NCI-H69 (cell line): ENCODE results near the gene TRIM61.
A peak's percentile ranks its signal among the peaks of the same experiment; 100 is the strongest.
"Not testable (repeated sequence)": the region's sequence is repeated elsewhere in the genome, so short reads cannot be mapped to it uniquely, and the experiment has no call there.

Experiments used
- DNase-seq: peaks from one replicate; lab custom pipeline; 2025; lab: John Stamatoyannopoulos, UW

Gene TRIM61

DNA sequence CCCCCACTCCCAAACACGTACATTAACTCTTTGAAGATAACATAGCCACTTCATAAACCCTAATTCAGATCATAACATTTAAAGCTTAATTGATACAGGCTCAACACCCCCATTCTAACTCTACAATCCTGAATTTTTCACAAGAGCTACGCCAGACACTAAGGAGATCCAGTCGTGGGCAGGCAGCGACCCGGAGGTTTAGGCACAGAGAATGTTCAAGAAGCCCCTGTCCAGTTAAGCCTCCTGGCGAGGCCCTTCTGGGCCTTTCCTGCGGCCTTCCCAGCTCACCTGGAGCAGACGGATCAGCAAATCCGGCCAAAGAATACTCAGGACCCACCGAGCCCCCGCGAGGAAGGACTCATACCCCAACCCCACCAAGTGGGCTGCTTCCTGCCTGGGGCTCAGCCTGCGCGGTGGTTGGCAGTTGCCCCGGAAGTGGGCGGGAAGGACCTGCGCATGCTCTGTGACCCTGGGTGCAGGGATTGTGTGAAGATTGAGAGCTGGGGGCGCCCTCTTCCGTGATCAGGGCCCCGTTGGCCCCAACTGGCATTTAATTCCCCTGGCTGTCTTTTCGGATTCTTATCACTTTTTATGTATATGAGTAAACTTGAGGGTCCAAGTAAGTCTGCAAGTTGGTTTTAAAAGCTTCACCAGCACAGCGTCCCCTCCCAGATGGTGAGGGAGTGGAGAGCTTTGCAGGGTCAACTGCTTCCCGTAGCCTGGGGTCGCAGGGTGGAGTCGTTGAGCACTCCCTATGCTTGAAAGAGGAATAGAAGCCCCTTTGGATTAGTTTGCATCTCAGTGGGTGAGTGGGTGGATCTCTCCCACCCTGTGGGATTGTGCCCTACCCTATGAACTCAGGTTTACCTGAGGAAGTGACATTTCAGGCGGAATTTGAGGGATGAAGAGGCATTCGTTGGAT is at the start of gene TRIM61:
TRIM61 (minus strand) TSS at position 415 of the 922 bp plus-strand sequence. CDS start 7,655 bp downstream, outside the sequence.
- DNase-seq = no peak

DNA sequence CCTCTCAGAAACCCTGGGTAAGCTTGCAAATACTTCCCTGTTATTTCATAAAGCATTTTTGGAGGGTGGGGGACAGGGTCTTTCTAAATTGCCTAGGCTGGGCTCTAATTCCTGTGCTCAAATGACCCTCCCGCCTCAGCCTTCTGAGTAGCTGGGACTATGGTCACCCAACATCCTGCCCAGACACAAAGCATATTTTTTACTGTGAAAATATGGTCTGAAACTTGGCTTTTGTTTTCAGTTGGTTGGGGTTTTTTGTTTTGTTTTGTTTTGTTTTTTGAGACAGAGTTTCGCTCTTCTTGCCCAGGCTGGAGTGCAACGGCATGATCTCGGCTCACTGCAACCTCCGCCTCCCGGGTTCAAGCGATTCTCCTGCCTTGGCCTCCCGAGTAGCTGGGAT is 48.3 kb upstream of the TRIM61 start:
- DNase-seq = not testable (repeated sequence)

DNA sequence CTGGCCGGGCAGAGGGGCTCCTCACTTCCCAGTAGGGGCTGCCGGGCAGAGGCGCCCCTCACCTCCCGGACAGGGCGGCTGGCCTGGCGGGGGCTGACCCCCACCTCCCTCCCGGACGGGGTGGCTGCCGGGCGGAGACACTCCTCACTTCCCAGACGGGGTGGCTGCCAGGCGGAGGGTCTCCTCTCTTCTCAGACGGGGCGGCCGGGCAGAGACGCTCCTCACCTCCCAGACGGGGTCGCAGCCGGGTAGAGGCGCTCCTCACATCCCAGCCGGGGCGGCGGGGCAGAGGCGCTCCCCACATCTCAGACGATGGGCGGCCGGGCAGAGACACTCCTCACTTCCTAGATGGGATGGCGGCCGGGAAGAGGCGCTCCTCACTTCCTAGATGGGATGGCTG is 42.5 kb upstream of the TRIM61 start:
- not testable (repeated sequence) for DNase-seq

DNA sequence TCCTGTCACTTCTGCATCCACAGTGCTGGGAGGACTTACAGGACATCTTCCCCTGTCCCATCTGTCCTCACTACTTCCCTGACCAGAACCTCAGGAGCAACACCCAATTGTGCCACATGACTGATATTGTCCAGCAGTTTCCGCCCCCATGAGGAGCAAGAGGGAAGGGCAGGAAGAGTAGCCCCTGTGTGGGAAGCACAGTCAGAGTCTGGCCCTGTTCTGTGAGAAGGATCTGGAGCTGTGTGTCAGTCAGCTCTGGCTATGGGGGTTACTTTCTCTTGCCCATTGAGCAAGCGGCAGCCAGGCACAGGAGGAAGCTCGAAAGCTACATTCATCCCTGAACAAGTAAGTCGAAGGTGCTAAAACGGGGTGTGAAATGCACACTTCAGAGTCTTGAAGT is 39.5 kb upstream of the TRIM61 start:
- peak; percentile 11 for DNase-seq

DNA sequence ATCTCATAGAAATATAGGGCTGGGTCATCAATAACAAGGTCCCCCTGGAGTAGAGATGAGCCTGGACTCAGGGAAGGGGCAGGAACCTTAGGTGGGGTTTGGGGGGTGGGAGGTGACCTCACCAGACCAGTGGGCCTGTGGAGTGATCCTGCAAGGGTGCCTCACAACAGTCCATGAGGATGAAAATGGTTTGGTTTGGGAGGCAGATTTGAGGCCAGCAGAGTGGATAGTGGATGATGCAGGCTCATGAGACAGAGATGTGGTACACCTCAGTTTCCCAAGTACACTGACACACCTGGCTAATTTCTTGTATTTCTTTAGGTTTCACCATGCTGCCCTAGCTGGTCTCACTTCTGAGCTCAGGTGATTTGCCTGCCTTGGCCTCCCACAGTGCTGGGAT is 36.2 kb upstream of the TRIM61 start:
- no peak for DNase-seq

DNA sequence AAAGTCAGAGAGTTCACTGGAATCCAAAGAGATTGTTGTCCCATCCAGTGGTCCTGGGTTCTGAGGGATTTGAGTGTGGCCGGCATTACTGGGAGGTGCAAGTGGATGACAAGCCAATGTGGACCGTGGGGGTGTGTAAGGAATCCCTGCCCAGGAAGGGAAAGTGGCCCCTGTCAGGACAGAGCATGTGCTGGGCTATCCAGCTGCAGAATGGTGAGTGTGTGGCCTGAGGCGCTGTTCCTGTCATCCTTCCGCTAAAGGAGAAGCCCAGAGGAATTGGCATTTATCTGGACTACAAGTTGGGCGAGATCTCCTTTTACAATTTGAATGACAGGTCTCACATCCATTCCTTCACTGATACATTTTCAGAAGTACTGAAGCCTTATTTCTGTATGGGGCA is 33.9 kb upstream of the TRIM61 start:
- no peak for DNase-seq

DNA sequence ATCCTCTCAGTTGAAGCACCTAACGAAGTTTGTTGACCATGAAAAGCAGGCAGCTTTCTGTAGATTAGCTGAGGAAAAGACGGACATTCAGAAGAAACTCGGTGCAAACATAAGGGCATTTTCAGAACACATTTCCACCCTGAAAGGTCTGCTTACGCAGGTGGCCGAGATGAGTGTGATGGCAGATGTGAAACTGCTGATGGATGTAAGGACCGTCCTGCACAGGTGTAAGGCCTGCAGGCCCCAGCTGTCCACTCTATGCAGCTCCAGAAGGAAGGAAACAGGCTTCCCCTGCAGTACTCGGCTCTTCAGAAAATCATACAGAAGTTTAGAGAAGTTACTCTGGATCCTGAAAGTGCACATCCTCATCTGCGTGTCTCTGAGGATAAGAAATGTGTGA is 33.5 kb upstream of the TRIM61 start:
- no peak for DNase-seq

DNA sequence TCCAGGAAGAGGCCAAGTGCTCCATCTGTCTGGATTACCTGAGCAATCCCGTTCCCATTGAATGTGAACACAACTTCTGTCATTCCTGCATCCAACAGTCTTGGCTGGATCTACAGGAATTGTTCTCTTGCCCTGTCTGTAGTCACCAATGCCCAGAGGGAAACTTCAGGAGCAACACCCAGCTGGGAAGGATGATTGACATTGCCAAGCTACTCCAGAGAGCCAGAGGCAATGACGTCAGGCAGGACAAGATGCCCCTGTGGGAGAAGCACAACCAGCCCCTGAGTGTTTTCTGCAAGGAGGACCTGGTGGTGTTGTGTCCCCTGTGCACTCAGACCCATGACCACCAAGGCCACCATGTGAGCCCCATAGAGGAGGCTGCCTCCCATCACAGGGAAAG is 33.0 kb upstream of the TRIM61 start:
- no peak for DNase-seq

DNA sequence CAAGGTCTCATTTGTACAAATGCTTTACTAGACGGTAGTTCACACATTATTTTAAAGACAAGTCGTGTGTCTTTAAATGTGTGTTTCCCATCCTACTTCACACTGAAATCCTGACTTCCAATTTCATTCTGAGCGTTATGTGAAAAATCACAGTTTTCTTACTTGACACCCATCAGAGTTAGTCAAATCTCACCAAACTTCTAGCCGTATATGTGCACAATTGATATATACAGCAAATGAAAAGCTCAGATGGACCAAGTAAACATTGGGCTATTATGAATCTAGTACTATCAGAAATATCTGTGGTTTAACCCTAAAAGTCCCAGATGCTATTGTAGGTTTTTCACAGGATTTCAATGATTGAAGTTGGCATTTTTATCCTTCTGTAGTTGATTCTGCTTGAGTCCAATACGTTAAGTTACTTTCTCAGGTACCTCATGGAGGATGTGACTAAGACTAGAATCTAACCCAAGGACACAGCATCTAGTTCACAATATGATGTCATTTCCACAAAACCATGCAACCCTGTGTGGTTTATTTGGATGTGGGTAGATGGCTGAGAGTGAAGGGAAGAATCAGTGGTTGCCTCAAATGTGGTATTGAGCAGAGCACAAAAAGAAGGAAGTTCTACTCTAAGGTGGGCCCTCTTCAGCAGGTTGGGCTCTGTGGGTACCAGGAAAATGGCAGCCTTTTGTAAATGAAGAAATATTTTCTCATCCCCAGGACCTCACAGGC is 32.2 kb upstream of the TRIM61 start:
- no peak for DNase-seq

DNA sequence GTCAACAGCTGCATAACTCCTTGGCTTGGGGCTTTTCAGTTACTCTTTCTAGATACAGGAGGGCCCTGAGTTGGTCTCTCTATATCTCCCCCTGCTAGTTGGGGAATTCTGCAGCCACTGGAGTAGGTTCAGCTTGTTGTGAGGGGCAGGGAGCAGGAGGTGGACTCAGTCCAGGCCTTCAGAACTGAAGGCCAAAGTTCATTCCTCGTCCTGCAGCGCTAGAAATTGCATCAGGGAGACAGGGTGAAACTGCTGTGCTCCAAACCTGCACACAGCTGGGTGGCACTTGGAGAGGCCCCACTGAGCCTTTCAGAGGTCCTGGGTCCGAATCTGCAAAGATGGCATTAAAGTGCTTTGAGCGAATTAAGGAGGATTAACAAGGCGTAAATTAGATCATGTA is 29.4 kb upstream of the TRIM61 start:
- no peak for DNase-seq

DNA sequence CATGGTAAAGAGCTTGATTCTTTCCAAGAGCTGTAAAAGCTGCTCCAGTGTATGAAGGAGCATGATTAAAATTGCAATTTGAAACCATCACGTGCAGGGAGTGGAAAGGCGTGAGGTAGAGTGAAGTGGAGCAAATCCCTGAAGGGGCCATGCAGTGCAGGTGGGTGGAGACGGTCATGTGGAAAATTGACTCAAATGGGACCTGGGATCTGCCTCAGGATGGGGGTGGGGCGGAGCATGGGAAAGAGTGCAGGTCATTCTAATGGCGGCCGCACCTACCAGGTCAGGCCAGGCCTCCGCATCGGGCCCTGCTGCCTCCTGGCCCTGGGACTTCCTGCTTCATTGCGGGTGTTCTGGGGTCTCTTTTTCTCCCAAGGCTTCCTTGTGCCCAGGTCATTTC is 29.0 kb upstream of the TRIM61 start:
- peak; percentile 29 for DNase-seq

DNA sequence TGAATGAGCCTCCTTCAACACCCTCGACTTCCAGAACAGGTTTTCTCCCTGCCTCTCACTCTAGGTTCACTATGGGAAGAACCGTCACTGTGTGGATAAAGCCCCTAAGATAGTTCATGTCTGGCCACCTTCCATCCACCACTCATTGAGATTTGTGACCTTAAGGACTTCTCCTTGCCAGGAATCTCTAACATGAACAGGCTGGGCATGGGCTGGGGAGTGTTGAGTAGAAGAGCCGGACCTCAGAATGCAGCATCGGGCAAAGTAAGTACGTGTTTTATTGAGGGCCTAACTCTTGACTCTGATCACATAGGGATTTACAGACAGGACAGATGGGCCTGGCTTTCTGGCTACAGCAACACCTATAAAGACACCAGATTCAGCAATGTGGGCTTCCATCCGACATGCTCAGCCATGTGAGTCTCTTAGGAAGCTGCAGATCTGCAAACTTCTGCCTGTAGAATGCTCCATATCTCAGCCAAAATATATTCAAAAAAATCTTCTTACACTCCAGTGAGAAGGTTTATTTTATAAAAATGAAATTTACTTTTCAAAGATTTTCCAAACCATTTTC is 28.0 kb upstream of the TRIM61 start:
- no peak for DNase-seq

DNA sequence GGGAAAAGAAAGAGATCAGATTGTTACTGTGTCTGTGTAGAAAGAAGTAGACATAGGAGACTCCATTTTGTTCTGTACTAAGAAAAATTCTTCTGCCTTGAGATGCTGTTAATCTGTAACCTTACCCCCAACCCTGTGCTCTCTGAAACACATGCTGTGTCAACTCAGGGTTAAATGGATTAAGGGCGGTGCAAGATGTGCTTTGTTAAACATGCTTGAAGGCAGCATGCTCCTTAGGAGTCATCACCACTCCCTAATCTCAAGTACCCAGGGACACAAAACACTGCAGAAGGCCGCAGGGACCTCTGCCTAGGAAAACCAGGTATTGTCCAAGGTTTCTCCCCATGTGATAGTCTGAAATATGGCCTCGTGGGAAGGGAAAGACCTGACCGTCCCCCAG is 24.5 kb upstream of the TRIM61 start:
- not testable (repeated sequence) for DNase-seq

DNA sequence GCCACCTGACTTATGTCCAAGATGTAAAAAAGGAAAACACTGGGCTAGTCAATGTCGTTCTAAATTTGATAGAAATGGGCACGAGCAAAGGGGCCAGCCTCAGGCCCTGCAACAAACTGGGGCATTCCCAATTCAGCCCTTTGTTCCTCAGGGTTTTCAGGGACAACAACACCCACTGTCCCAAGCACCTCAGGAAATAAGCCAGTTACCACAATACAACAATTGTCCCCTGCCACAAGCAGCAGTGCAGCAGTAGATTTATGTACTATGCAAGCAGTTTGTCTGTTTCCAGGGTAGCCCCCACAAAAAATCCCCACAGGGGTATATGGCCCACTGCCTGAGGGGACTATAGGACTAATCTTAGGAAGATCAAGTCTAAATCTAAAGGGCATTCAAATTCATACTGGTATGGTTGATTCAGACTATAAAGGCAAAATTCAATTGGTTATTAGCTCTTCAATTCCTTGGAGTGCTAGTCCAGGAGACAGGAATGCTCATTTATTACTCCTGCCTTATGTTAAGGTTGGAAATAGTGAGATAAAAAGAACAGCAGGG is 21.1 kb upstream of the TRIM61 start:
- DNase-seq = peak; percentile 55

DNA sequence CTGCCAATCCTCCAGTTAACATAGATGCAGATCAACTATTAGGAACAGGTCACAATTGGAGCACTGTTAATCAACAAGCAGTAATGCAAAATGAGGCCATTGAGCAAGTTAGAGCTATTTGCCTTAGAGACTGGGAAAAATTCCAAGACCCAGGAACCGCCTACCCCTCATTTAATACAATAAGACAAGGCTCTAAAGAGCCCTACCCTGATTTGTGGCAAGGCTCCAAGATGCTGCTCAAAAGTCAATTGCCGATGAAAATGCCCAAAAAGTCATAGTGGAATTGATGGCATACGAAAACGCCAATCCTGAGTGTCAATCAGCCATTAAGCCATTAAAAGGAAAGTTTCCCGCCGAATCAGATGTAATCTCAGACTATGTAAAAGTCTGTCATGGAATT is 20.5 kb upstream of the TRIM61 start:
- peak; percentile 67 for DNase-seq

DNA sequence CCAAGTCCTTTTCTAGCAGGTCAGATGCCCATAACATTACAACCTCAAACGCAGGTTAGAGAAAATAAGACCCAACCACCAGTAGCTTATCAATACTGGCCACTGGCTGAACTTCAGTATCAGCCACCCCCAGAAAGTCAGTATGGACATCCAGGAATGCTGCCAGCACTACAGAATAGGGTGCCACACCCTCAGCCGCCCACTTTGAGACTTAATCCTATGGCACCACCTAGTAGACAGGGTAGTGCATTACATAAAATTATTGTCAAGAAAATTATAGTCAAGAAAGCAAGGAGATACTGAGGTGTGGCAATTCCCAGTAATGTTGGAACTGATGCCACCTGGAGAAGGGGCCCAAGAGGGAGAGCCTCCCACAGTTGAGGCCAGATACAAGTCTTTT is 19.9 kb upstream of the TRIM61 start:
- peak; percentile 71 for DNase-seq

DNA sequence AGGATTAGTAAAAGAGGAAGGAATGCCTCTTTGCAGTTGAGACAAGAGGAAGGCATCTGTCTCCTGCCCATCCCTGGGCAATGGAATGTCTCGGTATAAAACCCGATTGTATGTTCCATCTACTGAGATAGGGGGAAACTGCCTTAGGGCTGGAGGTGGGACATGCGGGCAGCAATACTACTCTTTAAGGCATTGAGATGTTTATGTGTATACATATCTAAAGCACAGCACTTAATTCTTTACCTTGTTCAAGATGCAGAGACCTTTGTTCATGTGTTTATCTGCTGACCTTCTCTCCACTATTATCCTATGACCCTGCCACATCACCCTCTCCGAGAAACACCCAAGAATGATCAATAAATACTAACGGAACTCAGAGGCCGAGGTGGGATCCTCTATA is 18.7 kb upstream of the TRIM61 start:
- DNase-seq = not testable (repeated sequence)

DNA sequence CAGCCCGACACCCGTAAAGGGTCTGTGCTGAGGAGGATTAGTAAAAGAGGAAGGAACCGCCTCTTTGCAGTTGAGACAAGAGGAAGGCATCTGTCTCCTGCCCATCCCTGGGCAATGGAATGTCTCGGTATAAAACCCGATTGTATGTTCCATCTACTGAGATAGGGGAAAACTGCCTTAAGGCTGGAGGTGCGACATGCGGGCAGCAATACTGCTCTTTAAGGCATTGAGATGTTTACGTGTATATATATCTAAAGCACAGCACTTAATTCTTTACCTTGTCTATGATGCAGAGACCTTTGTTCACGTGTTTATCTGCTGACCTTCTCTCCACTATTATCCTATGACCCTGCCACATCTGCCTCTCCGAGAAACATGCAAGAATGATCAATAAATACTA is 13.3 kb upstream of the TRIM61 start:
- not testable (repeated sequence) for DNase-seq

DNA sequence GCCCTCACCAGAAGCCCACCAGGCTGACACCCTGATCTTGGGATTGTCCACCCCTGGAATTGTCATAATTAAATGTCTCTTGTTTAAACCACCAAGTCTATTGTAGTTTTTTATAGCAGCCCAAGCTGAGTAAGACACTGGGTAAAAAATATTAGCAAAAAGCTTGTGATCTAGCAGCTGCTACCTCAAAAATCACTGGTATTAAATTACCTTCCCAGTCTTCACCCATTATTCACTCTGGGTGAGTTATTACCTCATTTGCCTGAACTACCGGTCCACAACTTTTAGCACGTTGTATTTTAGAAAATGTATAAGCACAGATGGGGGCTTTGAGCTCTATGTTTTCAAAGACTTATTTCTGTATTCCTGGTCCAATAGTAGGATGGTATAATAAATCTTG is 12.0 kb upstream of the TRIM61 start:
- peak; percentile 67 for DNase-seq

DNA sequence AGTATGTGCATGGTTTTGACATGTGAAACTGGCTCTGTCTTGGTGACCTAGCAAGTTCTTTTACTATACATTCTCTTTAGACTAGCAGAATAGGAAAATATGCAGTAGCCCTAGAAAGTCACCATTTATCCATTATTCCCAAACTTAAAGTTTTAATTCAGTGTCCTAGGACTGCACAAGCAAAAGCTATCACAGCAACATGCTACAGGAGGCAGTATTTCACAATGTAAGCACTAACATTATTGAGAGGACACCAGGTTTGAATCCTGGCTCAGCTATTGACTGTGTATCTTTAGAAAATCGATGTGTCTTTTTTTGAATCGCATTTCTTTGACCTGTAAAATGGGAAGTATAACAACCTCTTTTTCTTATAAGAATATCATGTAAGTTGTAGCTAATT is 5.5 kb downstream of the TRIM61 start:
- peak; percentile 1 for DNase-seq

DNA sequence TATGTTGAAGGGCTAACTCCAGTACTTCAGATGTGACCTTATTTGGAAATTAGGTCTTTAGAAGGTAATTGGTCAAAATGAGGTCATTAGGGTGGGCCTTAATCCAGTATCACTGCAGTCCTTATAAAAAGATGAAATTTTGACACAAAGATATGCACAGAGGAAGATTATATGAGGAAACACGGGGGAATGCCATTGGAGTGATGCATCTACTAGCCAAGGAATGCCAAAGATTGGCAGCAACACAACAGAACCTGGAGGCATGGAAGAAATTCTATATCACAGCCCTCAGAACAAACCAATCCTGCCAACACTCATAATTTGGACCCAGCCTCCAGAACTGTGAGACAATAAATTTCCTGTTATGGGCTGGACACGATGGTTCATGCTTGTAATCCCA is 17.6 kb downstream of the TRIM61 start:
- DNase-seq = no peak

DNA sequence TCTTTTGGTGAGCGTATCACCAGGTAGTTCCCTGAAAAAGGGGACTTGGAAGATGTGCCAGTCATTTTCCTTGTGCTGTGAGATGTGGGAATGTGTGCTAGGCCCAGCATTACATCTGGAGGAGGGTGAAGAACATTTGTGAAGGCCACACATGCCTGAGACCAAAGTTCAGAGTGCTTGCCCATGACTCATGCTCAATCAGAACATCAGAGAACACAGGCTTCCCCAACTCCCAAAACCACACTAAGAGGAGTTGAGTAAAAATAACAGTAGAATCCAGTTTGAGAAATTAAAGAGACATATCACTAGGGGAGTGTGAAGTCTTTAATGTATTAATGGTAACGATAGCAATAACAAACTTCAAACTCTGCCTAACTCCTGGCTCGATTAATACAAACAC is 18.0 kb downstream of the TRIM61 start:
- DNase-seq = not testable (repeated sequence)
